ENCODE measurements around the gene CLNK.
"Not testable (repeated sequence)": the region's sequence is repeated elsewhere in the genome, so short reads cannot be mapped to it uniquely, and the experiment has no call there.

The CLNK gene

DNA sequence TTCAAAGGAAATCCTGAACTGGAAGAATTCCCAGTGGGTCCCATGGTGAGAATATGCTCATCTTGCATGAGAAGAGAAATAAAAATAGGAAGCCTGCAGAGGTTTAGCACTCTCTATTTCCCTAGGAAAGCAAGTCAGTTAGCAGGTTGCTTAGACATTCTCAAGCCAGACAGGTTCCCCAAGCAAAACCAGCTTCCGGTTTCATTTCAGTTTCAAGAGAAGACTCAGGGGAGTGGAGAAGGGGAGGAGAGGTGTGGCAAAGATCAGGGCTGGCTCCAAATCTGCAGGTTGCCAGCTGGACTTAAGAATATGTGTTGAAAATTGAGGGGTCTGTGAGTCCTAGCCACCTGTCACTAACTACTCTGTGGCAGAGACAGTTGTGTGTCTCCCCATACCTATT is 107.5 kb downstream of the CLNK start:
- DNase-seq (ENCODE audit: low read depth in 2 of 2): no peak

DNA sequence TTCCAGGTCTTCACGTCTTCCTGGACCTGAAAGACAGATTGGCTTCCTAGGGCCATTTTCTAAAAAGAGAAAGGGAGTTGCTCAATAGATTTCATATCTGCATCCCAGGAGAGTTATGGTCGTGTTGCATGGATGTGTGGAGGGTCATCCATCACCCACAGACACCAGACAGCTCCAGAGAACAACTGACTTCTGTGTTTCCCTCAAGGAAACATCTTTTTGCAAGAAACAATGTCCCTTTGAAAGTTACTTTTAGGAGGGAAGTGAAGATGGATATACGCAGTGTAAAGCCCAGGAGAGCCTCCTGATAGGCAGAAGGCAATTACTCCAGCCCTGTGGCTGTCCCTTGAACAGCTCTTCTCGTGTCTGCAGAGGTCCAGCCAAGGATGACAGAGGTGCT is 108.3 kb downstream of the CLNK start:
- no peak for DNase-seq (ENCODE audit: low read depth in 2 of 2)

DNA sequence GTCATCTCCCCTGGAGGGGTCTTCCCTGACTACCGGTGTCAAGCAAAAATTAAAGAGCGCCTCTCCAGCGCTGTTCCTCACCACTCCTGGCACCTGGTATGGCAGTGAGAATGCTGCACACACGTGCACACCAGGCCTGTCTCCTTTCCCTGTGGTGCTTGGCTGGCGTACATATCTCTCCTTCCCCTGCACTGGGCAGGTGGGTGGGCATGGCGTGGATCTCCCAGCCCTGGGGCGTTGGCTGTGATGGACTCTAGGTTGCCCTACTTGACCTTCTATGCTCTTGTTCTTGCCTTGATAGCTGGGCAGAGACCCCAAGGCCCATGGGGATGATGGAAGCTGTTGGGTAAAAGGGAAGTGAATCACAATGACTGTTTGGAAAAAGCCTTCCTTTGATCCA is 109.2 kb downstream of the CLNK start:
- no peak for DNase-seq (ENCODE audit: low read depth in 2 of 2)

DNA sequence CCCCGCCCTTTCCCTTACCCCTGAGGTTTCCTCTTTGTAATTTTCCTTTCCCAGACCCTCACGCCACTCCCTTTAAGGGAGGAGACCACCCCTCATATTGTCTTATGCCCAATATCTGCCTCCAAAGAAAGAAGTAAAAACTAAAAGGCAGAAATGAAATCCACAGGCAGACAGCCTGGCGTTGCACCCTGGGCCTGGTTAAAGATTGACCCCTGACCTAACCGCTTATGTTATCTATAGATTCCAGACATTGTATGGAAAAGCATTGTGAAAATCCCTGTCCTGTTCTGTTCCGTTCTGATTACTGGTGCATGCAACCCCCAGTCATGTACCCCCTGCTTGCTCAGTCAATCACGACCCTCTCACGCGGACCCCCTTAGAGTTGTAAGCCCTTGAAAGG is 110.0 kb downstream of the CLNK start:
- not testable (repeated sequence) for DNase-seq (ENCODE audit: low read depth in 2 of 2)

DNA sequence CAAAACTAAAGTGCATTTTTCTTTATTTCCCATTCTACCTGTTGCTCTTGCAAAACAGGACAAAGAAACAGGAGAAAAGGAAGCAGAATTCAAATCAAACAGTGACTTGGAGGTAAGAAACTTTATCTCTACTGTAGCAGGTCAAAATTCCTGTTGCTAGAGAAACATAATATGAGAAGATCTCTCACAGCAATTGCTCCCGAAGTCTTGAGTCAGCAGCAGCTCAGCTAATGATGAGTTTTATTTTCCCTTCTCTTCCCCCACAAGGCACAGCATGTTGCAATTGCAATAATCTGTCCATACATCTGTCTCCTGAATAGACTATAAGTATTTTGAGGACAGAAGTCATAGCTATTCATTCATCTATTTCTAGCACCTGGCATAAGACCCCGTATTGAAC is 112.7 kb downstream of the CLNK start:
- DNase-seq (ENCODE audit: low read depth in 2 of 2): no peak

DNA sequence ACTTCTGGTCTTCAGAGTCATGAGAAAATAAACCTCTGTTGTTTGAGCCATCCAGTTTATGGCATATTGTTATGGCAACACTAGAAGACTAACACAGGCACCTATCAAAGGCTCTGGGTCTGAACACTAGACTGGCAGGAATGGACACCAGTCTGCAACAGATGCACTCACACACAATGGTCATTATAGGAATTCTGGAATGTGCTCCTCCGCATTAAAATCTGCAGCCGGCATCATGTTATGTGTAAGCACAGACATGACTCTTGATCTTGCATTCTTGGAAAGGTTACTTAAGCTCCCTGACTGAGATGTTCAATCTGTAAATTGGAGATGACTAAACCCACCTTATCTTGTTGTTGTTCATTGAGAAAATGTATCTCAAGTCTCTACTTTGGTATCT is 115.1 kb downstream of the CLNK start:
- DNase-seq (ENCODE audit: low read depth in 2 of 2): no peak

DNA sequence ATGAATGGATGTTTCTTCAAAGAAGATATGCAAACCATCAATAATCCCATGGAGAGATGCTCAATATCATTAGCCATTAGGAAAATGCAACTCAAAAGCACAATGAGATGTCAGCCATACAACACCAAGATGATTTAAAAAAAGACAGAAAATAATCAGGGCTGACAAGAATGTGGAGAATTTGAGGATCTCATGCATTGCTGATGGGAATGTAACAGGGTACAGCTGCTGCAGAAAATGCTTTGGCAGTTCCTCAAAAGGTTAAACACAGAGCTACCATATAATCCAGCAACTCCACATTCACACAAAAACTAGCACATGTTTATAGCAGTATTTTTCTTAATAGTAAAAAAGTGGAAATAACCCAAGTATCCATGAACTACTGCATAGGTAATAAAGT is 116.8 kb downstream of the CLNK start:
- no peak for DNase-seq (ENCODE audit: low read depth in 2 of 2)

DNA sequence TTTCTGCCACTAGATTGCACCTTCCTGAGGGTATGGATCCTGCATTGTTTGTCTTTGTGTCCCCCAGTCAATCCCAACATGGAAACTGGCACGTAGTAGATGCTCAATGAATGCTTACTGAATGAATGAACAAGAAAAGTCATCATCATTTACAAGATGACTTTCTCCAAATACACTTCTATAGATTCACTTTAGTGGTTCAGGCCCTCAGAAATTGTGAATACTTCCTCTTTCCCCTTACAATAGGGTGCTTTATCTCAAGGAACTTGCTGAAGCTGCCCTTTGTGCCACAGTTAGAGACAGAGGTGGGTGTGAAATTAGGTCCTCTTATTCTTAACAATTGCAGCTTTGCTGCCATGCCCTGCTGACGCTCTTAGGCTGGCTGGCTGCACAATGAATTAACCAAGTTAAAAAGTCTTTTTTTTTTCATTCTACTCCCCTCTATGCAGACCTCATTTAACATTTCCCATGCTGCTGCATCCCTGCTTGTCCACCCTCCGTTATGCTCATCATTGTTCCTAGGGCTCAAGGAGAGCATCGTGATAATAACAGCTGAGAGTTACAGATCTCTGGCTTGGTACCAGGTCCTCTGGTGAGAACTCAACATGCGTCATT is 119.3 kb downstream of the CLNK start:
- DNase-seq (ENCODE audit: low read depth in 2 of 2): no peak

DNA sequence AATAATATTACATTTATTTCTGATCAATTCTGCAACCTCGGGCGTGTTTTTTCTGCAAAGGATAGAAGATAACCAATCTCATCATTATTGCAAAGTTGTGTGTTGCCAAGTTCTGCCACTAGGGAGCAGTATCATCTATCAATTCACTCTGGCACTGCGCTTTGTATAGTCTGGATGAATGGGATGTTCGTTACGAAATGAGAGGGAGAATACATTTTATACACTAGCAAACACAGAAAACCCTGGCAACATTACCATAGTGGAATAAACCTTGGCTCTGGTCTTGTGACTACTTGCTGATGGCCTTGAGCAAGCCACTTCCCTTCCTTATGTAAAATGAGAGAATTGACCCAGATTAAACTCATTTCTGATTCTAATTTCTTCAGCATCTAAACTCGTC is 129.9 kb downstream of the CLNK start:
- no peak for DNase-seq (ENCODE audit: low read depth in 2 of 2)

DNA sequence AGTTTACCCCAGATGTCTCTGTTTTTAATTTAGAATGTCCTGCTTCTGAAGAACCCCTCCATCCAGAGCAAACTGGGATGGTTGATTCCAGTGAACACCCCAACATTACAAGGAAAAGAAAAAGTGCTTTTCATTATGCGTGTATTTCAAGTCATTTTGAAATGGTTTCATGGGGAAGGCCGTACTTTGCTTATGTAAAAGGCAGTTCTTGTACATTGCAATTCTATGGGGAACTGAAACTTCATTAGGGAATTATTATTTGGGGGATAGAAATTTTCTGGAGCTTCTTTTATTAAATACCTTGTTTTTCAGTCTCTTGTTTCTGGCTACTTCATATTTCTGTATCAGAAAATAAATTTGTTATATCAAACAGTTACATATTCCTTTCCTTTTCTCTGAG is 130.4 kb downstream of the CLNK start:
- no peak for DNase-seq (ENCODE audit: low read depth in 2 of 2)

DNA sequence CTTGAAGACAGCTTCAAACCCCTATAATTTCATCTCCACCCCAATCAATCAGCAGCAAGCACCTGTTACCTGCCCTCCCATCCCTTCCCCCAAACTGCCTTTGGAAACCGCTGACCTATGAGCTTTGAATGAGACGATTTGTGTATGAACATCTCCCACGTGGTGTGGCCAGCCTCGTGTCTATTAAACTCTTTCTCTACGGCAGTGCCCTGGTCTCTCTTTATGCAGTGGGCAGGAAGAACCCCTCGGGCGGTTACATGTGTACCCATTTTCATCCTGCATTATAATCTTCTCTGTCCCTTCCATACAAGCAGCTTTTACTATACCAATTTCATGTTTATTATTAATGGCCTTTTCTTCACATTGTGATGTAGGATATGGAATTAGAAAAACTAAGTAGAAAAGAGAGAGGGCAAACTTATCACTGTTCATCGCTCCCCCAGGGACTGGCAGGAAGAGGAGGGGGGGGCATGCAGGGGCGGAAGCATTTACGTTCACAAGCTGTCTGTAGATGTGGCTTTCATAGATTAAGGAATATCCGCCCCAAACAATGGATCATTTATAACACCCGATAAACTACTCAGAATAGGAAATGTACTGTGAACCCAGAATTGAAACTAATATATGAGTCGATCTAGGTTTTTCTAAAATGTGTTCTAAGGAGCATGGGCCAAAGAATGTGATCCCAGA is 131.8 kb downstream of the CLNK start:
- DNase-seq (ENCODE audit: low read depth in 2 of 2): no peak

DNA sequence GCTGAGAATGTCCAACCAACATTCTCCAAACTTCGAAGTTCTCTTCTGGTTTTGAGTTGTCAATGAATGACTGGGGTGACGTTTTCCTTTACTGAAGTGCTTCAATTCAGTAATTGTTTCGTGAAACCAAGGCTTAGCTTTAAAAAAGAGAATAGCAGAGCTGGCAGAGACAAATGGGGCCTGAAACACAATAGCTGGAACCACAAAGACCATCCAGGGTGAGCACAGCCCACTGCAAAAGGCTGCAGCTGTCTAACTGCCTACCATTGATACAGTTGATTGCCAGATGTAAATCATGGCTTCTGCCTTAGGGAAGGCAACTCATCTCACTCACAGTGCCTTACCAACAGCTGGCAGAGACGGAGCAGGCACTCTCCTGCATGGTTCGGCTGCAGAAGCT is 148.7 kb downstream of the CLNK start:
- DNase-seq (ENCODE audit: low read depth in 2 of 2): no peak

DNA sequence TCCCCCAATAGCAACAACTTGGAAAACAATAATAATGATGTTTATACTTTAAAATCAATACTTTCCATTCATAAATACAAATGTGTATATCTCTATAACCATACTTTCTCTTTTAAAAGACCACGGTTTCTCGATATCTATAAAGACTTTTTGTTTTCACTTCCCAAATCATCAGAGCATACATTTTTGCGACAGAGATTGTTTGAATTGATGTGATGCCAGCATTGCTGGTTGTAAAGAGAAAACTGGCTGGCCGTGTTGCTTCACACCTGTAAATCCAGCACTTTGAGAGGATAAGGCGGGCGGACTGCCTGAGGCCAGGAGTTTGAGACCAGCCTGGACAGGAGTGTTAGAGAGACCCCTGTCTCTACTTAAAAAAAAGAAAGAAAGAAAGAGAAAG is 149.7 kb downstream of the CLNK start:
- no peak for DNase-seq (ENCODE audit: low read depth in 2 of 2)

DNA sequence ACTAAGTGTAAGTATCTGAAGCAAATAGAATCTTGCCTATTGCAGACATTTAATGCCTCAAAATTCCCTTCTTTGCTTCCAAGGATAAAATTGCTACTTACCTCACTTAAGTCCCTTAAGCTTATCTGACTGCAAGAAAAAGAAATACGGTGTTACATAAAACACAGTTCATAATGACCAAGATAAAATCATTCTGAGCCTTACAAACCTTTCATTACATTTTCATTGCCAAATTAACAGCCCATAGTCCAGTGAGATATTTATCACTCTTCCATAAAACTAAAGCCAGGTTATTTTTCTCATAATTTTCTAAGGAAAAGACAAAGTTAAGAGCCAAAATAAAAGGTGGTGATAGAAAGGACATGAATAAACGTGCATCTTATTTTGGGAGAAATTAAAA is 152.4 kb downstream of the CLNK start:
- no peak for DNase-seq (ENCODE audit: low read depth in 2 of 2)

DNA sequence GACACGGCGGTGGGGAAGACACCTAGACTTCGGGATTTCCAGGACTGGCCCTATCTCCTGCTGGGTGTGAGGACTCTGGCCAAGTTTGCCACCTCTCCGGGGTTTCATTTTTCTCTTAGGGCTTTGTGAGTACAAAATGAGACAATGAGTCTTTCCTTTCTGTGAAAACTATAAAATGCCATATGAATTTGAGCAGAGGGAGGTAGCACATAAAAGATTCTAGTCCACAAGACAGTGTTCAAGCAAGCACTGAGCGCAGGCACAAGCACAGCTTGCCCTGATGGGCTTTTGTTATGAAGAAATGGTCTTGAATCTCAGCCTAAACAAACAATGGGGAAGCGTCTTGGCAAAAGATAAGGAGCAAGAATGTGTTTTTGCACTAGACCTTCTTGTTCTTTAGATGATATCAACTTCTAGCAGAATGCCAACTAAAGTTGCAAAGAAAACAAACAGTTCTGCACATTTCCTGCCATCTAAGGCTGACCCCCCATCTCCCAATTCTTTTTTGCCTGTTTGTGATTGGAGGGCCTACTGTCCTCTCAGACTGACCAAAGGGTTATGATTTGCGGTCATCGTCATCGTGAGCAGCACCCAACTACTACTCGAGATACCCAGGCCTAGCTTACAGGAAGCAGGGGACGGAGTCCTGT is 154.3 kb downstream of the CLNK start:
- DNase-seq (ENCODE audit: low read depth in 2 of 2): no peak

DNA sequence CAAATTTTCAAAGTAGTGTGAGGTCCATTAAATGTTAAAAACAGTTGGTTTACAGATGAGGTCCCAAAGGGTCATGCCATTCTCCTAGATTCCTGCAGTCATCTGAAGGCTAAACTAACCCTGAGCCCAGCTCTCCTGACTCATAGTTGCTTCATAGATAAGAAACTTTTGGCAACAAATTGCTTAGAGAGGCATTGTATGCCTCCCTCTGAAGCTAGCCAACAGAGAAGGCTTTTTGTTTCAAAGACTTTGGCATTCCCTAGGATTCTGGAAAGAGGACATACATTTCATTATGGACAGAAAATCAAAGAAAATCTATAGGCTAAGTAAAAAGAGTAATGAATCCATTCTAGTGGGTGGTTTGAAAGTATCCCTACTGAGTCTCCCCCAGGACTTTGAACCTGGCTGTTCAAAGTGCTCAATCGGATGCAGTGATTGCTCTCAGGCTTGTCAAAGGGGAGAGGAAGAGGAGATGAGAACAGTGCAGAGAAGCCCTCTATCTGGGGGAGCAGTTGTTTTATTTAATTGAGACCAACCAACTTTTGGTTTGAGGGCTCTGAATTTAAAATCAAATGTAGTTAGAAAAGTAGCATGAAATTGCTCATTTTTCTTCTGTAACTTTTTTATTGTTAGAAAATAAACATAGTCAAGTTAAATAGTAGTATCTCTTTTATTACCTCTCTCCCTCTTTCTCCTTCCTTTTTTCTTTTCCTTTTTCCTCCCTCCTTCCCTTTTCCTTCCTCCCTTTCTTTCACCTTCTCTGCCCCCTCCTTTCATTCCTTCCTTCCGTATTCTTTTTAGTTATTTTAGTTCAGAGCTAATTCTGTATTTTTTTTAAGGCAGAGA is 155.1 kb downstream of the CLNK start:
- no peak for DNase-seq (ENCODE audit: low read depth in 2 of 2)

DNA sequence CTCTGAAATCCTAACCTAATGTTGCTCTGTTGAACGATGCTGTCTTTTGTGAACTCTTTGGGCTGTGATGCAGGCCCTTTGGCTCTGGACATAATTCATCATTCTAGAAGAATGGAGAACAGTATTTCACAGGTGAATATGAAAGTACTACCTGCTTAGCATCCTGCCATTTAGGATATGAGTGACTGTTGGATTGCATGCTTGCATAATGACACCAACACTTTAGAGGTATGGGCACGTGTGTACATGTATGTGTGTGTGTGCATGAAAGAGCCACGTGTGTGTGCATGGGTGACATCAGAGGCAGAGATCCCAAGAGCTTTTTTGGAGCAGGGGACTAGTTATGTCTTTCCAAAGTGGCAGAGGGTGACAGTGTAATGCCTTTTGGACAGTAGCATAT is 157.1 kb downstream of the CLNK start:
- no peak for DNase-seq (ENCODE audit: low read depth in 2 of 2)

DNA sequence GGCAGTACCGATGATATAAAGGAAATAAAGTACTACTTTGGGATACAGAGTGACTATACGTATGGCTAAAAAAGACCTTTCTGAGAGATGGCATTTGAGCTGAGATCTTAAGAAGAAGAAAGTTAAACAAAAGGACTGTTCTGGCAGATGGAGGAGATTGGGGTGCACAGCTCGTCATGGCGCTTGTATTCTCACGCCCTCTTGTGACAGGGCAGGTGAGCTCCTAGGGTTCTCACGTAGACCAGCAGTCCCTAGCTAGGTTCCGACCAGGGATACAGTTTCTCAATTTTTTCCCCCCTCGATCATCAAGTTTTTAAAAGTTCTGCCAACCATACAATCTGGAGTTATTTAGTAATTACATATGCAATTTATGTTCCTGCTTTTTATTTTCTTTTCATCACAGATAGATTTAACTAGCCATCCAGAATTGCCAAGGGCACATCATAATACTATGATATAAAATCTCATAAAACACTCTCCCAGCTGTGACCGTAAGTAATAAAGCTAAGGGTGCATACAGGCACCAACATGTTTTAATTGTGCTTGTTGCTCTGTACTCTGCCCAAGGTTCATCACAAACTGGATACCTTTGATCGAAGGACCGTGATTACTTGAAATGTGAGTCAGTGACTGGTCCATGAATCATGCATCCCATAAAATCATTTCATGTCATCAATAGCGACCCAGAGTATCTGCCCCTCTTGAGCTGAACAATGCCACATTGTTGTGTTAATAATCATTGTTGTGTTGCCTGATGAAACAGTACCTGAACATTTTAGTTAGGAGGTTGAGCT is 157.9 kb downstream of the CLNK start:
- DNase-seq (ENCODE audit: low read depth in 2 of 2): no peak

DNA sequence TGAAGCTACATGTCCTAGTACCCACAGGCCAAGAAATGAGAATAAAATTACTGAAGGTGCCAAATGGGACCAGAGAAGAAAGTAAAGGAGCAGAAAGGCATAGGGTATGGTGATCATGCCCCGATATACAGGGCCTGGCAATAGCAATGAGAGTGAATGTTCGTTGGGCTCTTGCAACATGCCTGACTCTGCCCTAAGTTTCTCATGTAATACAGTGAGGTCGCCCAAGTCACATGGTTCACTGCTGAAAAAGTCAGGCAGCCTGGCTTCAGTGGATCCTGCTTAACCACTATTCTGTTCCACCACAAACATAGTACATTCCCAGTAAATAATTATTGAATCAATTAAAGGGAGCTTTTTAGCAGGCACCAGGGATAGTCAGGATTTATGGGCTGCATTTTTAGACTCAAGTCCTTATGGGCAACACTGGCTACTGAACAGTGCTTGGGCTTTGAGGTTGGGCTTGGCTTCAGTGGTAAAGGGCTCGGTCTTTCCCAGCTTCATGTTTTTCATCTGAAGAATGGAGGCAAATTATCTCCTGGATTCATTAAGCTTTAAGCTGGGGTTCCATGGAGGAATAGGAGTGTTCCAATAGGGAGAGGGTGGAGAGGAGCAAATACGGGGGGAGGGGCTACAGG is 160.3 kb downstream of the CLNK start:
- no peak for DNase-seq (ENCODE audit: low read depth in 2 of 2)

DNA sequence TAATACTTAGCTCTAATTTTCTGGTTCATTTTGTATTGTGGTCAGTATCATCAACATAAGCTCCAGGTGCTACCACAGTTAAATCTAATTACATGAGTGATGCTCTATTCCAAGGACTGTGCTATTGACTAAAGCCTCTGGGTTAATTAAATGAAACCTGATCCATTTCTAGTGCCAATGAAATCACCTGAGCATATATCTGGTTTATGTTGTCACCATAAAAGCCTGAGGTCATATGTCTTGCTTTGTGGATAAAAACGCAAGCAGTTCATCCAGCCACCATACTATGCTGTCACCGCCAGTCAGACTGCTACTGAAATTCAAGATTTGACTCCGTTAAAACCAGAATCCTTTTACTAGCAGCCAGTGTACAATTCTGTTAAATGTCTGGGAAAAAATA is 163.1 kb downstream of the CLNK start:
- no peak for DNase-seq (ENCODE audit: low read depth in 2 of 2)

DNA sequence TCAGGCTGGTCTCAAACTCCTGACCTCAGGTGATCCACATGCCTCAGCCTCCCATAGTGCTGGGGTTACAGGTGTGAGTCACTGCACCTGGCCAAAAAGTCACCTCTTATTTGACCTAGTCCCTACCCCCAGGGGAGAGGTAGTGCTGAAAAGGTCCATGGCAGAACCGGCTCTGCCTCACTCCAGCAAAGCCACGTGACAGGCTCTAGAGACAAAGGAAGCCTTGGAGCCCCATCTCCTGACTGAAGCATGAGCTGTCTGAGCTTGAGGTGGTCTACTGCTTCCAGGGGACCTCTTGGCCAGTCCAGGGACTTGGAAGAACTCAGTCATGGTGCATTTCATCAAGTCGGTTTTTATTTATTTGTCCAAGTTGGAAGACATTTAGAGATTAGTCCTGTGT is 174.8 kb downstream of the CLNK start:
- no peak for DNase-seq (ENCODE audit: low read depth in 2 of 2)
